GM18867 (cell line): Measurements from ENCODE around the gene CCDC187.
A peak's percentile ranks its signal among the peaks of the same experiment; 100 is the strongest.

Source experiments
- ATAC-seq: cut with Tn5 transposase; IDR thresholded peaks from one replicate; pipeline ENCODE4 v1.9.1; 2021; ENCODE audit warnings: mild to moderate bottlenecking, moderate library complexity; ENCODE audit not compliant: unreplicated experiment

Gene CCDC187

DNA sequence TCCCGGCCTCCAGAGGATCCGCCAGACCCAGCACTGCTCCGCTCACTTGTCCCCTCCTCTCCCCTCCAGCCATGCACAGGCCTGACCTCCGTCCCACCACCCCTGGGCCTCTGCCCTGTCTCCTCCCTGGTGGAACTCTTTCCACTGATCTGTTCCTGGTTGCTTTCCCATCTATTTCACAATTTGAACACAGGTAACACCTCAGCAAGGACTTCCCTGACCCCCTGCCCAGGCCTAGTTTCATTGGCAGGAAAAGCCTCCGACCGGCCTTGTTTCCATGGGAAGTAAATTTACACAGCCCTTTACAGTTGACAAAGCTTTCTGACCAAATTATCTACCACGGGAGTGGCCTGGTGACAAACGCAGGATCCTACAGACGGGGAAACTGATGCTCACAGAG lies 73.1 kb downstream of the CCDC187 start:
- ATAC-seq = no peak

DNA sequence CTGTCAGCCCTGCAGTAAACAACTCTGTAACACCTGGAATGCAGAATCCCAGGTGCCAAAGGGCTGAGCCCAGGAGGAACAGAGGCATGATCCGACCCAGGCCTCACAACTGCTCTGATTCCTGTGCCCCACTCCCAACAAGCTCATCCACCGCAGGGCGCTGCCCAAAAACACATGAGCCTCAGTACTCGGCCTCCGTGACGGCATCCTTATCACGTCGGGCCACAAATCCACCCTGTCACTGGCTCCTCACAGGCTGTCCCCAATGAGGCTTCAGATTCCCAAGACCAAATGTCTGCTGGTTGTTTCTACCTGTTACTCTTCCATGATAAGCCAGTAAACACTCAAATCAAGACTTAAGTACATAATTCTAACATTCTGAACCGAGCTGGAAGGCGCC lies 73.5 kb downstream of the CCDC187 start:
- no peak for ATAC-seq

DNA sequence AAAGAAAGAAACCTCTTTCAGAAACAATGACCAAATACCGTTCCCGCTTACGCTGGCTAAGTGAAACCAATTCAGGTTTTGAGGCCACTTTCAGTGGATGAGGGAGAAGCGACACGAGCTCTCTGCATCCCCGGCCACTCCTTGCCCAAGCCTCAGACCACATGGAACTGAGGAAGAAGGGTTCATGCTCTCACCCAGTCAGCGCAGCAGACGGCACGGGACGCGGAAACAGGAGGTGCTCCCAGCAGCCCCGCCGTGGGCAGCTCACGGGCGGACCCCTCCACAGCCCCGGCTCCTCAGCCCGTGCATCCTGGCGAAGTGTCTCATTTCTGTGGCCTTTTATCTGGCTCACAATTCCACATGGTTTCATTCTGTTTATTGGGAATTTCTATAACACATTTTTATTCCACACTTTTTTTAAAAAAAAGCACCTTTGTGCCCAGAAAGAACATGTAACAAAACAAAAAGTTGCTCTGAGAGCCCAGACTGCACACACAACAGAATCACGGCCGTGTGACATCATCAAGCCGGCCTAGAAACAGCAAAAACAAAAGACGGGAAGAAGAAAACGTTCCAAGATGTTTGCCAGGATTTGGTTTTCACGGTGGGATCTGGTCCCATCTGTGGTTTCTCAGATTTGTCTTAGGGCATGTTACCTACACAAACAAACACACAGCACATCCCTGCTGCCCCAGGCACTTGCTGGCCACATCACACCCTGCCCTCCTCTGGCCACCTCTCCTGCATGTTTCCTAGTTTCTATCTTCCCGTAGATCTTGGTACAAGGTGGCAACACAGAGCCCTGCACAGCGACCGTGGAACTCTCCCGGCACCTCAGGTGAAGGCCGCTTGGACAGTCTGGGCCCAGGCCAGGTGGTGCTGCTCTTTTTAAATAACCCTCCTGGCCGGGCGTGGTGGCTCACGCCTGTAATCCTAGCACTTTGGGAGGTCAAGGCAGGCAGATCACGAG lies 74.5 kb downstream of the CCDC187 start:
- ATAC-seq = no peak

DNA sequence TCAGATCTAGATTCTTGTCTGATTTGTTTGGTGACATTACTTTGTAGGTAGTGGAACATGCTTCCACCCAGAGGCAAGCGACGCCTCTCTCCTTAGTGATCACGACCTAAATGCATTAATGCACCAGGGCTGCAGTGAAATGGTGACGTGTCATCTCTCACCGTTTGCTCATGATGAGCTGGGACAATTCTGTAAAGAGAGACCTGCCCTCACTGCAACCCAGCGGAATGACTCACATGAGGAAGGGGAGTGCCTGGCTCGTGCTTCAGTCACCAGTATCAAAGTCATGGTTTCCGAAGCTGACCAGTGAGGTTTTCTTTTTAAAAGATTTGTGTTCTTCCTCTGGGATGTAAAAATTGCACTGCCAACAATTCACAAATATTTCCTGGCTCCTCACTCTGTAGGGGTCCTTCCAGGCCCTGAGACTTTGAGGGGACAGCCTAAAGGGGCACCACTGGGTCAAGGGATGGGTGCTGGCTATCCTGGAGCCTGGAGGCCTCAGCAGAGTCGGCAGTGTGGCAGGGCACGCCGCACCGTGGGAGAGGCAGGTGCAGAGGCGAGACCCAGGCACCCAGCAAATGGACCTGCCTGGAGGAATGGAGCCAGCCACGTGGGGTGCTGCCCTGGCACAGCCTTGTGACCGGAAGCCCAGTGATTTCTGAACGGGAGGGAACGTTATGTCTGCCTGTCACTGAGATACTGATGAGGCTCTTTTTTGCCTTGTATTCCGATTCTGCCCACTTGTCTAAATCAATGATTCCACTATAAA lies 75.6 kb downstream of the CCDC187 start:
- no peak for ATAC-seq

DNA sequence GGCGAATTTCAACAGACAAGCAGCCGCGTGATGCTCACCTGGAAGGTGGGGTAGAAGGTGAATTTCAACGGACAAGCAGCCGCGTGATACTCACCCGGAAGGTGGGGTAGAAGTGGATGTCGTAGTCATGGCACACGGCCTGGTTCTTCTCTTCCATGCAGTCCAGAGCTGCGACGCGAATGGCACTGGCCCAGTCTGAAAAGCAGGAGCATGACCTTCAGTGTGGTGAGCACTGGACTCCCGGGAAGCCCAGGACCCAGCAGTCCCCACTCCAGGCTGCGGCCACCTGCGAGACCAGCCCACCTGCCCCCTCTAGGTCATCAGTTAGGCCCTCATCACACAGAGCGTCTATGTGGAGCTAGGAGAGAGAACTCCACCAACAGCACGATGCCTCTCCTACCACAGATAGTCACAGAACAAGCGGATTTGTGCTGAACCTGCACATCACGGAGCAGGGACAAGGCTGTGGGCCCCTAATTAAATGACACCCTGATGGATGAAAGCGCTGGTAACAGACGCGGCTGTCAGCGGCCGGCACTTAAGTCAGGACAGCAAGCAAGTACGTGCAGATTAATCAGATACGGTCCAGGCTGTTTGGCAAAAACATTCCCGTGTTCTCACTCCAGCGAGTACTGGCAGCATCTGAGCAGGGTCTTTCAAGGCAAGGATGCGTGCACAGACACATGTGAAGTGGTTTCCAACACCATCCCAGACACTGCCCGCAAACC lies 77.0 kb downstream of the CCDC187 start:
- no peak for ATAC-seq

DNA sequence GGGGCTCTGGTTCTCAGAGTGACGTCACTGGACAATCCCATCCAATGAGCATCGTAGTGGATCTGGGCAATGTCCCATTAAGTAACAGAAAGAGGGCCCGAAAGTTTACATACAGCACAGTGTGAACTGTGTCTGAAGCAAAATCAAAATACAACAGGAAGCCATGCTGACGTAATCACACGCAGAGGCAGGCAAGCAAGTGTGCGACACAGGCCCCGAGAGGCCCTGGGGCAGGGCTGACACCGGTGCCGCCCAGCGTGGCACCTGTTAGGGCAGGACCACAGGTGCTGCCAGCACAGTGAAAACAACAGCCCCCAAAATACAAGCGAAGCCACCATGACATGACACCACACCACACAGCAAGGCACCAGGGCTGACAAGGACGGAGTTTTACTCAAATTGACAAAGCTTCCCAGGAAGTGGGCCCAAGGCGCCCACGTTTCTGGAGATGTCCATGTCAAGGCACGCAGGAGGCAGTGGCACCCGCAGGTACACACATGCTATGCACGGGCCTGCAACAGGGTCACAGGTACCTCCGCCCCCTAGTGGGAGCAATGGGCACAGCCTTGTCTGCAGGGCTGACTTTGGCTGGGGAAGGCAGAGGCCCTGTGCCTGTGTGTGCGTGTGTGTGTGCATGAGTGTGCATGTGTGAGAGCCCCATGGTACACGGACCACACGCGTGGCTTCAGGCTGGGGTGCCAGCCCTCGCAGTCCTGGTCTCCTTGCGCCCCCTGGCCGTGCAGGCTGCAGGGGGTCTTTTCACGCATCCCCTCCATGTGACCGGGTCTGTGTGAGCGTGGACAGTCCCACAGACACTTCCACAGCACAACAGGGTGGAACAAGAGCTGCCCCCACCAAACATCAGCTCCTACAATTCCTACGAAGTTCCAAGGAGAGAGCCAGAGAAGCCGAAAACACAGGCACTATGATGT lies 77.9 kb downstream of the CCDC187 start:
- ATAC-seq = peak; percentile 60

DNA sequence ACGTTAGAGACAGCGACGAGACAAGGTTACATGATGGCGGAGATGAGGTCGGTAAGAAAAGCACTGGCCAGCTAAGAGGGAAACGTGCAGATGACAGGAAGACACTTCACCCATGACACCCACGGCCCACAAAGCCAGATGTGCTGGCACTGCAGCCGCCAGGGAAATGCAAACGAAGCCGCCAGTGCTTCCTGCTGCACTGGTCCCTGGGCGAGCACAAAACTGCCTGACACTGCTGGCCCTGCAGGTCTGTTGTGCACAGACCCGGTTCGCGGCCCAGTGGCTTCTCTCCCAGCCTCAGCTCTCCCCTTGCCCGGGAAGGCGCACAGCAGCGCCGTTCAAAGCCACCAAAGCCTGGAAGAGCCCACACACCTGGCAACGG lies 78.5 kb downstream of the CCDC187 start:
- ATAC-seq = peak; percentile 50

DNA sequence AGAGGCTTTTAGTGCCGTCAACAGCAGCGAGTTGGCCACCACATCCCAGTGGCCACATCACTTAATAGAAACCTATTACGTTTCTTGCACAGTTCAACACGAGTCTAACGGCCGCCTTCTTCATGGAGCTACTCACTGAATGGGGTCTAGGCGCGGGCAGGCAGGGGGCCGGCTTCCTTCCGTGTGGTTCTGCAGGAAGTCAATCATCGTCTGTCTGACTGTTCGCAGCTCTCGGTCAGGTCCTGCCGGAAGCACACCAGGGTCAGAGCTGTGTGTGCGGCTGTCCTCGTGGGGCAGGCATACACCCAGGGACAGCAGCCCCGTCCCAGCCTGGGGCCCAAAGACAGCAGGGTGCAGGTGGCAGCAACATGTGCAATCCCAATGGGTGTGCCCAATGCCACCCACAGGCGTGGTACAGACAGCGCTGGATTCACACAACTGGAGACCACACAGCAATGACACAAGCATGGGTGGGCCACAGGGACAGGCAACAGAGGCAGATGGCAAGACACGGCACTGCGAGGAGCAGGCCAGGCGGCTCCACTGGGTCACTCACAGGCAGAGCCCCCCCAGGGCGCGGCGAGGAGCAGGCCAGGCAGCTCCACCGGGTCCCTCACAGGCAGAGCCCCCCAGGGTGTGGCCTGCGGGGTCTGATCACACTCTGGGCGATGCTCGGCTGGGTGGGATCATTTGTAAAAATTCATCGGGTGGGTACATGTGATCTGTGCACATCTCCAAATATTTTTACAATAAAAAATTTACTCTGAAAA lies 79.8 kb downstream of the CCDC187 start:
- no peak for ATAC-seq

DNA sequence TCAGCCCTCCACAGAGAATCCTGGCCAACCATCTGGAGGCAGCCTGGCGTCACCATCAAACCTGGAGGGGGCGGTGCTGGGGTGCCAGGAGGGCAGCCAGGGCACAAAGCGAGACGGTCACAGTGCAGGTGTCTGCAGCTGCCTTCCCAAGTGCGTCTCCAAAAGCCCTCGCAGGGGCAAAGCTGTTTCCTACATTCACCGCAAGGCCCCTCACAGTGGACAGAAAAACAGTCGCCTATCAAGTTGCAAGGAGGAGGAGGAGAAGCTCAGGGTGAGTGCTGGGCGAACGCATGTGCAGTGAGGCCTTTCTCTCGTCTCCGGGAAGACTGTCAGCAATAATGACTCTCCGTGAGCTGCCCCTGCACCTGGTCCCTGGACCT lies 81.0 kb downstream of the CCDC187 start:
- ATAC-seq = no peak

DNA sequence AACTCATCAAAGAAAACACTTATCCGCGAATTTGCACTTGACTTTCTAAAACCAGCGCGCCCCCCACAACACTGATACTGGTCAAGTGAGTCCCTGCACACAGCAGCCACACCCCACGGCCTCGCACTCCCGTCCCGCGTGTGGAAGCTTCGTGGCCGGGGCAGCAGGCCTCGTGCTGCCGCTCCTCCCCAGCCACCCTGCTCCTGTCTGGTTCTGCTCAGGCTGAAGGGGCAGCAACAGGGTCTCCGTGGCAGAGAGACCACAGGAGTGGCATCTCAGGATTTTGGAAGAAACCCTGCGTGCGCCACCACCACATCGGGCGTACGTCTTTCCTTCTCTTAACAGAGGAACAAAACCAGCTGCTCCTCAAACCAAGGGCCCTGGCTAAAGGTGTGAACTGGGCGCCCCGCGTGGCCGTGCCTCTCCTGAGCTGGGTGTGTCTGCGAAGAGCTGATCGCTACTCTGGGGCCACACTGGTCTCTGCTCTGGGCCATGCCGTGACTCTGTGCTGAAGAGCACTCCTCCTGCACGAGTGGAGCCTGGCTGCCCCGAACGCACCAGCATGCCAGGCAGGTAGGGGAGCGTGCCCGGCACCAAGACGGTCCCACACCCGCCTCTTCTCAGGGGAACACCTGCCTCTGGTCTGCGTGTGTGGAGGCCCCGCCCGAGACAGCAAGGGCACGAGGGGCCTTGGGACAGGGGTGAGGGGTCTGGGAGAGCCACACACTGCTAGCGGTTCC lies 81.6 kb downstream of the CCDC187 start:
- ATAC-seq = no peak

DNA sequence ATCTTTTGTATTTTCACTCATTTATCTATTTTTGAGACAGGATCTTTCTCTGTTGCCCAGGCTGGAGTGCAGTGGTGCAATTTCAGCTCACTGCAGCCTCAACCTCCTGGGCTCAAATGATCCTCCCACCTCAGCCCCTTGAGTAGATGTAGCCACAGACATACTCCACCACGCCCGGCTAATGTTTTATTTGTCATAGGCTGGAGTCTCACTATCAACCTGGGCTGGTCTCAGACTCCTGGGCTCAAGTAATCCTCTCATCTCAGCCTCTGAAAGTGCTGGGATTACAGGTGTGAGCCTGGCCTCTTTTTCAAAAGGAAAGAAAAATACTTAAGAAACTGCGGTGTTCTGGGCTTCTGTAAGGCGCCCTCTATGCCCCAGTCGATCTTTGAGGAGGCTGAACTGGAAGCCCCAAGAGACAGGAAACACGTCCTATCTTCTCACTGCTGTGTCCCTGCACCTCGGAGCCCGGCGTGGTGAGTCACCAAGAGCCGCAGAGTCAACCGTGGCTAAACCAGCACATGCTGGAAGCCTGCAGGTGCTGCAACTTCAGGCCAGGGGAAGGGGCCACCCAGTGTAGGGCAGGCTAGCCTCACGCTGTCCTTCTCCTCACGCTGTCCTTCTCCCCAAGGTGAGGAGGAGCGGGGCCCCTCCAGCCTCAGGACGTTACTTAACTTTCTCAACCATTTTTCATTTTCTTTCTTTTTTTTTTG lies 83.7 kb downstream of the CCDC187 start:
- no peak for ATAC-seq

DNA sequence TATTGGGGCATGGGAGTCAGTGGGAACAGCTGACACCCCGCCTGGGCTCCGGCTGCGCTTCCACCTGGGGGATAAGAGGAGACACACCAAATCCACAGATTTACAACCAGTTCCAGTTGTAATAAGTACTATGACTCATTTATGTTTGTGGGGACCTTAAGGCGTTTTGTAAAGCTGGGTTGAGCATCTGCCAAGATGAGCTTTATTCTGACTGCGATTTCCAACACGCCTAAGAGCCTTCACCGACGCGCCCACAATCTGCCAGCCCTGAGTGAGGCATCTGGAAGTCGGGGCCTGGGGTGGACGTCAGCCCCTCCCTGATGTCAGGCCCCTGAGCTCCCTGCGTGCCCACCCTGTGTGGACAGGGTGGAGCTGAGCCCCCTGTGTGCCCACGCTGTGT lies 84.6 kb downstream of the CCDC187 start:
- ATAC-seq = no peak

DNA sequence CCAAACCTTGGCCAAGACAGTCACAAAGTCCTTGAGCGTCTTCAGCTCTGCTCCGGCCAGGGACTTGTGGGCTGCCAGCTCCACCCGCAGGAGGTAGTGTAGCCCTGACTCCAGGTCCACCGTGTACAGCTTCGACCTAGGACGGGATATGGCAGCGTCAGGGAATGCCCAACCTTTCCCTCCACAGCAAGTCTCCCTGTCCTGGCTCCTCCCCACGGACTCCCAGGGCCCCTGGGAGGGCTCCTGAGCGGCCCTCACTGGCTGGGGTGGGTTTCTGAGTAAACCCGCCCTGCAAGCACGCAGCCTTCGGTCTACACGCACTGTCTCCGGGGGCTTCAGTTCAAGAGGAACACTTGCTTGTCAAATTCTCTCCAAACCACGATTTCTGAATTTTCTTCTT lies 85.2 kb downstream of the CCDC187 start:
- ATAC-seq = no peak

DNA sequence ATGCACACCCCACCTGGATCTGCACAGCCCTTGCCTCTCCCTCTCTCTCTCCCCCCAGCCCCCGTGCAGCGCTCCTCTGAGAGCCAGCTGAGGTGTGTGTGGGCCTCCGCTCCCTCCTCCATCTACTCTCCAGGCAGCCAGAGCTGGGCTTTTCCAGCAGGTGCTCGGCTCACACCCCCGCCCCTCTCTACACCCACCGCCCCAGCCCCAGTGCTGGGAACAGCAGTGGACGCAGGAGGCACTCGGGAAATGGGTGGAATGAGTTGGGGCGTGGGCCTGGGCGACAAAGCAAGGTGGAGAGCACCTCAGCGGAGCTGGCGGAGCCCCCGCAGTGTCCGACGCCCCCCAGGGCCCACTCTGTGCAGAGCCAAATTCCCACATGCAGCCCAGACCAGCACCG lies 85.6 kb downstream of the CCDC187 start:
- no peak for ATAC-seq

DNA sequence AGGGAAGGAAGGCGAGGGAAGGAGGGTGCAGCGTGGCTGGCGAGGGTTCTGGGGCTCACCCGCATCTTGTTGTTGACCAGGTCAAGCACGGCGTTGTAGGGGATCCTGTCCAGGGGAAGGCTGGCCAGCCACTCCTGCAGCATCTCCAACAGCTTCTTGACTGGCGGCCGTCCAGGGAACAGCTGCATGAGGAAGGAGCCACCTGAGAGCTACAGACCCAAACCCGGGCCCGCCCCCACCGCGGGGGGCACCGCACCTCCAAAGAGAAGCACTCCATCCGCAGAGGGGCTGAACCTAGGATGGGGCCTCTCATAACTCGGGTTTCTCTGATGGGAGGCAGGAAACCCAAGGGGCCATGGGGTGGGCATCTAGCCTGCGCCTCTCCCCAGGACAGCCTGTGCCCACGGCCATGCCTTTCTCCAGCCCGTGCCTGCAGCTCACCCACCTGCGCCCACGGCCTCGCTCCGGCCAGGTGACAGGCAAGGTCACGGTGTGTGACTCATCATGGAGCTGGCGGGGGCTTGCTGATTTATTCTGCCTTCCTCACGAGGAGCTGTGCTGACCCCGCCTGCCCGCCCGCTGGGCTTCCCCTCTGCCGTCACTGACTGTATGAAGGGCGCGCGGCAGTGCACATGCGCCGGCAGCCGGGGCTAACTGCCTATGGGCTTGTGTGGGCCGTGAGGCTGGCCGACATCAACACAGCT lies 87.2 kb downstream of the CCDC187 start:
- ATAC-seq = no peak

DNA sequence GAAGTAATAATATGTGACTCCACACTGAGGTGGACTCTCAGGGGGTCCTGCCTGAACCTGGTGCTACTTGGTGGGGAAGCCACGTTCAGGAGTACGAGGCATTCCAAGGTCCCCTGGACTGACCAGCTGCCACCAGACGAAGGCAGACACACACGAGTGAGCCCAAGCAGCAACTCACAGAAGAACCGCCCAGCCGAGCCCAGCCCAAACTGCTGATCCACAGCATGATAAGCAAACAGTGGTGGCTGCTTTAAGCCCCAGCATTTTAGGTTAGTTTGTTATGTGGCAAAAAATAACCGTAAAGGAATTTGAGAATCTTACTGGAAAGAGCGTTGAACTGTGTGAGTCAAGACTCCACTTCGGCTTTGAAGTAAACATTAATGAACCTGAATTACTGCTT lies 90.2 kb downstream of the CCDC187 start:
- ATAC-seq = no peak

DNA sequence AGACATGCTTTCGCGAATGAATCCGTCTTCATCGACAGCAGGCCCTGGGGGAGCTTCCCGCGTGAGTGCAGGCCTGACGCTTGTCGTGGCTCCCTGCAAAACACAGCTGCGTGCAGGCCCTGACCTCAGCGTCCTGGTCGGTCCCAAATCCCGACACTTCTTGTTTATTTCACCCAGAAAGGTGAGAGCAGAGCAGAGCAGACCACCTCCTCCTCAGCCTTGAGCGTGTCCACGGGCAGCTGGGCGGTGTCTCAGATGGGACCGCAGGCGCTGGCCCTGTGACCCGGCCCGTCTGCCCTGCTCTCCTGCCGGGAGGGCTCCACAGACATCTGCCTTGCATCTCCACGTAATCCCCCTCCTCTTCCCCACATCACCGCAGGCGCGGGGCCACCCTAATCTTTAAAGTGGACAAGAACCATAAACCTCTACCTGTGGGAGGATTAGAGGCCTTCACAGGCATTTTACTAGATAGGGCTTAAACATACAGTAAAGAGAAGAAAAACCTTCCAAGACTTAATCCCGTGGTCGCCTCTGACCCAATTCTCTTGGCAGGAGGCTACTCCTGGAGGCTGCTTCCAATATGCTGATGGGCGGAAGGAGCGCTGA lies 91.4 kb downstream of the CCDC187 start:
- ATAC-seq = no peak
